RPMI7951 (cell line): Measurements from ENCODE around the gene SPAG4. TPM values are rescaled to one million over a fixed set of nuclear protein-coding genes. Genes with fewer than 3 reads are reported as not detected.

Experiments used
- DNase-seq: peaks from one replicate; pipeline ENCODE4 v3.0.0-alpha.2; 2012; ENCODE audit warnings: low read depth
- total RNA-seq: library from RNA; depleted of rRNA; stranded (reverse); fragments of >200 nt; shearing (Covaris generic); gene quantifications from 2 replicates; pipeline ENCODE4 v1.2.3, GENCODE V29; 2014; rRNA removed

Gene SPAG4
- total RNA-seq, 1 experiment from 2014 or later = 24.9 TPM

GRCh38 chr20:35657271-35657670 is 41.6 kb downstream of the SPAG4 start:
- DNase-seq = no peak

GRCh38 chr20:35660122-35660937 is 44.7 kb downstream of the SPAG4 start:
- no peak for DNase-seq

- DNase-seq = peak; percentile 25
Measured at GRCh38 chr20:35661053-35661452, 45.4 kb downstream of the SPAG4 start.

- no peak for DNase-seq
Measured at GRCh38 chr20:35661908-35662307, 46.3 kb downstream of the SPAG4 start.

DNA sequence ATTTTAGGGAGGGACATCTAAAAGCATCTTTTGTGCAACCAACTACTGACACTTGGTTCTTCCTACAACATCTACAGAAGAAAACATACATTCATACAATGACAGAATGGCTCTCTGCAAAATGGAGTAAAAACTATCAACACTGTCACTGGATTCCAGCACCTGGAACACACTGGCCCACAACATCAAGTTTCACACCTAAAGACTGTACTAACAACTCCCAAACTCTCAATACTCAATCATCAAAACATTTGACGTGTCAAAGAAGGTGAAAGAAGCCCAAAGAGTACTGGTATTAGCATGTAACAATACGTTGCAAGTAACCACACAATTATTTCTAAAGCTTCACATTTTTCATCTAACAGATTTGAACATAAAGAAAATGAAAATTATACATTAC is 46.9 kb downstream of the SPAG4 start:
- DNase-seq = no peak

DNA sequence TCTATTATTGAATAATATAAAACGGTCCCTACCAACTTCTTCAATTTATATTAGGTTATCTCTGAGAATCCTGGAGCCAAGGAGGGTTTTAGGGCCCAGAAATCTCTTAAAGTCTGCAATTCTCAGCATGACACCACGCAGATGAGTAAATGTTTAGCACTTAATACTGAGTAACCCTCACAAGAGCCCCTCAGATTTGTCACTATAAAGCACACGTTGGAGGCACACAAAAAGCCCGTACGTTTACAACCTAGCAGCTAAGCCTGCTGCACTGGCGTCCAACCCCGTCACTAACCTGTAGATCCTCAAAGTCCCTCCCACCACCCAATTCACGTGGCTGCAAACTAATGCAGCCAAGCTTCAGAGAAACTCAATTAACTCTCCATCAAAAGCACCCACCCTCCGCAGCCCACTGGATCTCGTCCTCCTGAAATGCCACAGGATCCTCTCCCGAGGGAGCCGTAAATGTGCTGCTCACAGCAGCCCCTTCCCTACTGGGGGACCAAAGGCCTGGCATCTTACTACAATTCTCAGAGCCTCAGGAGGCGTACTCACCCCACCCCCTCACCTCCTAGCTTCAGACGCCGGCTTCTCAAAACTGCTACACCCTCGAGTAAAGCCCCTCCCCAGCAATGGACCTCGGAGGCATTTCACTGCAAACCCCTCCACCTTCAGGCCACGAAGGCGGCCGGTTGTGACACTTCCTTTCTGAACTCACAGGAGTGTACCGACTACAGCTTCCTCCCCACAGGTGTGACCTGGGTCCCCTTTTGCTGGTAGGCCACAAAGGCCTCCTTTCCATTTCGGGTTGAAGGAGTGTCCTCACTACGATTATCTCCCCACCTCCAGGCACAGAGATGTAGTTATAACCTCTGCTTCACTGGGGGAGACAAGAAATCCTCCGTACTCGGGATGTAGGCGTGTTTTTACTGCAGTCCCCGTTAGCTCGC is 48.2 kb downstream of the SPAG4 start:
- peak; percentile 21 for DNase-seq

- DNase-seq = peak; percentile 94
Measured at GRCh38 chr20:35664466-35665206, 49.0 kb downstream of the SPAG4 start, which contains the start of the genes CPNE1 and RBM12. Gene CPNE1 (minus strand): TSS chr20:35664900. CDS start chr20:35632923, 31,977 bp downstream. Gene RBM12 (minus strand): TSS chr20:35664900. CDS start chr20:35655322, 9,578 bp downstream.

DNA sequence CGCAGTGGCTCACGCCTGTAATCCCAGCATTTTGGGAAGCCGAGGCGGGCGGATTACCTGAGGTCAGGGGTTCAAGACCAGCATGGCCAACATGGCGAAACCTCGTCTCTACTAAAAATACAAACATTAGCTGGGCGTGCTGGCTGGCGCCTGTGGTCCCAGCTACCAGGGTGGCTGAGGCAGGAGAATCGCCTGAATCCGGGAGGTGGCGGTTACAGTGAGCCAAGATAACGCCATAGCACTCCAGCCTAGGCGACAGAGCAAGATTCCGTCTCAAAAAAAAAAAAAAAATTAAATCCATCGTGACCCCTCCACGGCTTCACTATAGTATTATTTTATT is 50.3 kb downstream of the SPAG4 start:
- no peak for DNase-seq

DNA sequence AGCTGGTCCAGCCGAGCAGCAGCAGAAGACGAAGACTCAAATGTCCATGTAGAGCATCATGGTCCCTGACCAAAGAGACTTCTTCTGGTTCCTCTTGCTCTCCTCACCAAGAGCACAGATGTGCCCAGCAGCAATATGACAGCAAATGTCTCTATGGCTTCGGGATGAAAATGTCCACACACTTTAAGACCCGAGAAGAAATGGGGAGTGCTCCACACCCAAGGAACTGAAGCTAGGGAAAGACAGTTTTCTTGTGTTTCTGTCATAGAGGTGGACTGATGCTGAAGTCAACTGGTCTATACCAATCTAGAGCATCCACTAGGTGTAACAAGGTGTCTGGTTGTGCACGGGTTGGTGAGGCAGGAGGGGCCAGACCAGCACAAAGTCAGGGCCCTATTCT is 53.6 kb downstream of the SPAG4 start:
- DNase-seq = no peak

GRCh38 chr20:35669681-35670080 is 54.1 kb downstream of the SPAG4 start:
- DNase-seq = no peak

Other genes starting within 250 kb of the SPAG4 start
- 36.5 and 42.9 TPM in 2 replicates for gene UQCC1, start 203.9 kb upstream of the SPAG4 start, total RNA-seq
- 1.8 and 2.2 TPM in 2 replicates for gene GDF5, start 177.6 kb upstream of the SPAG4 start, total RNA-seq
- gene CEP250, start 160.2 kb upstream of the SPAG4 start, total RNA-seq = 25.5 and 49.8 TPM in 2 replicates
- not detected in 2 replicates for gene C20orf173, start 86.2 kb upstream of the SPAG4 start, total RNA-seq
- 570 and 706 TPM in 2 replicates for gene ERGIC3, start 73.8 kb upstream of the SPAG4 start, total RNA-seq
- gene CPNE1, start 49.1 kb downstream of the SPAG4 start, total RNA-seq = 301 and 408 TPM in 2 replicates
- 33.8 and 41.9 TPM in 2 replicates for gene RBM12, start 49.1 kb downstream of the SPAG4 start, total RNA-seq
- gene NFS1, start 83.5 kb downstream of the SPAG4 start, total RNA-seq = 42.8 and 53.4 TPM in 2 replicates
- 624 and 862 TPM in 2 replicates for gene ROMO1, start 83.6 kb downstream of the SPAG4 start, total RNA-seq
- 269 and 327 TPM in 2 replicates for gene RBM39, start 126.4 kb downstream of the SPAG4 start, total RNA-seq
- 47.3 and 60.0 TPM in 2 replicates for gene PHF20, start 156.2 kb downstream of the SPAG4 start, total RNA-seq